Forelimb muscle (tissue), 1 donor: ENCODE results near the gene HTN3. TPM values are rescaled to one million over a fixed set of nuclear protein-coding genes. Genes with fewer than 3 reads are reported as not detected.
A peak's percentile ranks its signal among the peaks of the same experiment; 100 is the strongest.
"Not testable (repeated sequence)": the region's sequence is repeated elsewhere in the genome, so short reads cannot be mapped to it uniquely, and the experiment has no call there.

ENCODE experiments used
- DNase-seq: peaks from one replicate; pipeline ENCODE4 v3.0.0-alpha.2; 2013; ENCODE audit warnings: low read depth
- polyA plus RNA-seq: library from polyadenylated mRNA; unstranded; fragments of 120-200 nt; gene quantifications from one replicate; pipeline ENCODE4 v1.2.1, GENCODE V29; 2013; ENCODE audit not compliant: insufficient read length

The HTN3 gene
- not detected for polyA plus RNA-seq

DNA sequence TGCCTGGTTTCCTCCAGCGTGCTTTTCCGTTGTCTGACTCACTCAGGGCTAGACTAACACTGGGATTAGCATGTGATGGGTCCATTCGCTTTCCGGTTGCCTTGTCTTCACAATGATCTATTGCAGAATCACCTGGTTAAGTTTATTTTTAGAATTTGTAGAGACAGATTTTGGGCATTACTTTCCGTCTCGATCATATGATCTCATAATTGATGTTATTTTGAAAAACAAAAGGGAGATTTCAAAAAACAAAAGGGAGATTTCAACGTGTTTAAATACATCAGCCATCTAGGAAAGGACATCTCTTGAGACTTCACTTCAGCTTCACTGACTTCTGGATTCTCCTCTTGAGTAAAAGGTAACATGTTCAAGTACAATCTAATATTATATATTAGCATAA is at the start of gene HTN3:
HTN3 (plus strand) TSS at position 301 of the 400 bp plus-strand sequence. CDS start 2,282 bp downstream, outside the sequence.
- not testable (repeated sequence) for DNase-seq

DNA sequence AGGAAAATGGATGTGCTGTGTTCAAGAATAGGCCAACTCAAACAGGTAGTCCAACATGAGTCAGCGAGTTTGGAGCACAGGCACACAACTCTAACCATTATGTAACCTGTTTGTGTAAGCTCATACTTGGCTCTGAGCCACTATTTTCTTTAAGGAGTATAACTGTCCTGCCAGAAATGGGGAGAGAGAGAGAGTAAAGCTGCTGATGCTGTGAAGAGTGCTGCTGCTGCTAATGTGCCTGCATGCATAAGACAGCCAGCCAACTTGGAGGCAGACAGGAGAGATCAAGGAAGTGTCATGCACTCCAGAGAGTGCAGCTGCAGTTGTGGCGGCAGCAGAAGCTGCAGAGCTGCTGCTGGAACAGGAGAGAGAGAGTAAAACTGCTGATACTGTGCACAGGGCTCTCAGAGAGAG is 44.2 kb upstream of the HTN3 start:
- peak; percentile 62 for DNase-seq

DNA sequence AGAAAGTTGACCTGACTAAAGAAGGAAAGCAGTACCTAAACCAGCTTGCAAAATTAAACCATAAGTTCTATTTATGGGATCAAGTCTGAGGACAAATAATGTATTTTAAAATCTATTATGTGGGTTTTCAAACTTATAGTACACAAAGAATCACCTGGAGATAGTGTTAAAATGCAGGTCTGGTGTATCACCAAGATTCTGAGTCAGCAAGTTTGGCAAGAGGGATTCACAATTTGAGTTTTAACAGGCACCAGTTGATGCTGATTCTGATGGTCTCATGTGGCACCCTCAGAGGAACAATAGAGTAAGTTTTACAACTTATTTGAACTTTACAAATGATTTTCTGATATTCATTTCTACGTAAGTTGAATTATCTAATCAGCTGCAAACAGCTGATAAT is 41.6 kb upstream of the HTN3 start:
- DNase-seq = no peak

DNA sequence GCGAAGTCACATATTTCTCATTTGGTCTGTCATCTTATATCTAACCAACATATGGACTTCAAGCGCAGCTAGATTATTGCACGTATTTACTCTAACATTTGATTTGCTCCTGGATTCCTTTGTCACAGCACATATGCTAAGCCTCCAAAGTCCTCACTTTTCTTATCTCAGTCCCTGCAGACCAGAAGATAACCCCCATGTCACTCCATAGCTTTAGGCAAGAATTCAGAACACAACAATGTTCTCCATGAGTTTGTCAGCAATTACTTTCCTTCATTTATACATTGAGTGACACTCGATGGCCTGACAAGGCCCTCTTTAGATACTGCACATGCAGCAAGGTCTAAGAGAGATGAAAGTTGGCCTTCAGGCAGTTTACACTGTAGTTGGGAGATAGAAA is 37.2 kb upstream of the HTN3 start:
- DNase-seq = no peak

DNA sequence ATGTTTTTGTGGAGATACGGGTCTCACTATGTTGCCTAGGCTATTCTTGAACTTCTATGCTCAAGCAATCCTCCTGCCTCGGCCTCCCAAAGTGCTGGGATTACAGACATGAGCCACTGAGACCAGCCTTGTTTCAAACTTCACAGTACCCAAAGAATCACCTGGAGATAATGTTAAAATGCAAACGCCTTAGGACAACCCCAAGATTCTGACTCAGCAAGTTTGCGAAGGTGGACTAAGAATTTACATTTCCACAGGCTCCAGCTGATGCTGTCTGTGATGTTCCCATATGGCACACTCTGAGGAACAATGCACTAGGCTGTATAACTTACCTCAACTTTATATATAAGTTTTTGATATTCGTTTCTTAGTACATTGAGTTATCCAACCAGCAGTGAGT is 33.5 kb upstream of the HTN3 start:
- no peak for DNase-seq

DNA sequence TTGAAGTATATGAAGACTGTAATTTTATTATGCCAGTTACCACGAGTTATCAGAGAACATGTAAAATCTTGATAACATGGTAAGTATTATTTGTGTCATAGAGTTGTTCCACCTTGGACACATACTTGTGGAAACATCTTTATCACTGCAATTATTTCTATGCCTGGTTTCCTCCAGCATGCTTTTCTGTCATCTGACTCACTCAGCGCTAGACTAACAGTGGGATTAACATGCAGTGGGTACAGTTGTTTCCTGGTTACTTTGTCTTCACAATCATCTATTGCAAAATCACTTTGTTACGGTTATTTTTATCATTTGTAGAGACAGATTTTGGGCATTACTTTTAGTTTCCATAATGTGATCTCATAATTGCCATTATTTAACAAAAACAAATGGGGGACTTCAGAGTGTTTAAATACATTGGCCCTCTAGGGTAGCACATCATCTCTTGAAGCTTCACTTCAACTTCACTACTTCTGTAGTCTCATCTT is 32.7 kb upstream of the HTN3 start, which contains the start of gene STATH:
STATH (plus strand) TSS at position 441 of the 491 bp plus-strand sequence. CDS start 2,472 bp downstream, outside the sequence.
- DNase-seq = no peak

DNA sequence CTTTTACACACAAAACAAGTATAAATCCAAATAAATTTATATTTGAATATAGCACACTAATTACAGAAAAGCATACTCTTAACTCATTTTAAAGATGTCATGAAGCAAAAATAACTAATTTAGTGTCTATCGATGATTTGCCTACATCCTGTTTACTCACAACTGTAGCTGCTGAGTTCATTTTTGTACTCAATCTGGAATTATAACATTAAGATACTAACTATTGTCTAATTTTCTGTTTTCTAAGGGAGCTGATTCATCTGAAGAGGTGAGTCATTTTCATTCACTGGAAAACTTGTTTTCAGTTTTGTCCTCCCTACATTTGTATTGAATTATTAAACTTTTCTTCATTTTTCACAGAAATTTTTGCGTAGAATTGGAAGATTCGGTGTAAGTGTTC is 28.8 kb upstream of the HTN3 start:
- DNase-seq = no peak

DNA sequence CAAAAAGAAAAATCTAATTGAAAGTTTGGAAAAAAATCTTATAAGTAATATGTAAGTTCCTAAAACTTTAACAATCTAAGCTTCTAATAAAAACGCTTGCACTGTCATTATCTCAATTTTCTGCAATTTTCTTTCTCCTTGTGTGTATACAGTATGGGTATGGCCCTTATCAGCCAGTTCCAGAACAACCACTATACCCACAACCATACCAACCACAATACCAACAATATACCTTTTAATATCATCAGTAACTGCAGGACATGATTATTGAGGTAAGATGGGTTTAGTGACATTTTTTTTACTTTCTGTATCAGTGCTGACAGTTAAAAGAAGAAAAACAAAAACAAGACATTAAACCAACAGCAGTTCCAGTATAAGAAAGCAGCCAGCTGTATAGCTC is 27.5 kb upstream of the HTN3 start:
- DNase-seq = no peak

DNA sequence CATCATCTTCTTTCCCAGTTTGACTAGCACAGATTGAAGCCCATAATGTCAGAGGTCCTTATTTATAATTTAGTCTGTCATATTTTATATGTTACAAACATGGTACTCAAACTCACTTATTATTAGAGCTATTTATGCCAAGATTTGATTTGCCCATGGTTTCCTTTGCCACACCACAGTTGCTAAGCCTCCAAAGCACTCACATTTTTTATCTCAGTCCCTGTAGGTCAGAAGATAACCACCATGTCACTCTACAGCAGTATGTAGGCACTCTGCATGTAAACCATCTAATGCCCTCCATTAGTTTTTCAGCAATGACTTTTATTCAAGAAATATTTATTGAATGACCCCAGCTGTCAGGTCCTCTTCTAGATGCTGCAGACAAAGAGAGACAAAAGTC is 25.8 kb upstream of the HTN3 start:
- DNase-seq = no peak

DNA sequence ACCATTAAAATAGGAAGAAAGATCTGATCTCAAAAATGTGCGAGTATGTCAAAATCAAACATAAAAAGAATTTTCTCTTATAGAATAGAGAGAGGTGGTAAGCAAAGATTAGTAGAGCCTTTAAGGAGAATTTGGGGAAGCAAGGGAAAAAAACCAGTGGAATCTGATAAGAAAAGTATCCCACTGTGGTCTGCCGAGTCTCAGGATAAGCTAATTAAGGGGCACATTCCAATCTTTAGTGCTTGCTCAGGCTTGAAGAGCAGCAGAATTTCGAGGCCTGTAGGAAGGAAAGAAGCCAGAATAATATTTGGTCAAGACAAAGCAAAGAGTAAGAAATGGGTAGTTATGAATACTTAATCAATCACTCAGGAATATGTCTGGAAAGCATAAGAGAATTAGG is 19.5 kb upstream of the HTN3 start:
- DNase-seq = no peak

DNA sequence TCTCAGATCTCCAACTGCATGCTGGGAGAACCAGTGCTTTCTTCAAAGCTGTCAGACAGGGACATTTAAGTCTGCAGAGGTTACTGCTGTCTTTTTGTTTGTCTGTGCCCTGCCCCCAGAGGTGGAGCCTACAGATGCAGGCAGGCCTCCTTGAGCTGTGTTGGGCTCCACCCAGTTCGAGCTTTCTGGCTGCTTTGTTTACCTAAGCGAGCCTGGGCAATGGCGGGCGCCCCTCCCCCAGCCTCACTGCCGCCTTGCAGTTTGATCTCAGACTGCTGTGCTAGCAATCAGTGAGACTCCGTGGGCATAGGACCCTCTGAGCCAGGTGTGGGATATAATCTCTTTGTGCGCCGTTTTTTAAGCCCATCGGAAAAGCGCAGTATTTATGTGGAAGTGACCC is 9.3 kb upstream of the HTN3 start:
- not testable (repeated sequence) for DNase-seq

DNA sequence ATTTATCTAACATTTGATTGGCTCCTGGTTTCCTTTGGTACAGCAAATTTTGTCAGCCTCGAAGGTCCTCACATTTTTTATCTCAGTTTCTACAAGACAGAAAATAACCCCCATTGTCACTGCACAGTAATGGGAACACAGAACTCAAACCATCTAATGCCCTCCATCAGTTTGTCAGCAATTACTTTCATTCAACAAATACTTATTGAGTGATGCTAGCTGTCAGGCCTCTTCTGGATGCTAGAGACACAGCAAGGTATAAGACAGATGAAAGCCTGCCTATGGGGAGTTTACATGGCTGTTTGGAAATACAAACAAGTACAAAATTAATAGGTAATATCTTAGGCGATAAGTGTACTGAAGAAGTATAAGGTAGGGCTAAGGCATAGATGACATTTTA is 5.0 kb upstream of the HTN3 start:
- DNase-seq = no peak

DNA sequence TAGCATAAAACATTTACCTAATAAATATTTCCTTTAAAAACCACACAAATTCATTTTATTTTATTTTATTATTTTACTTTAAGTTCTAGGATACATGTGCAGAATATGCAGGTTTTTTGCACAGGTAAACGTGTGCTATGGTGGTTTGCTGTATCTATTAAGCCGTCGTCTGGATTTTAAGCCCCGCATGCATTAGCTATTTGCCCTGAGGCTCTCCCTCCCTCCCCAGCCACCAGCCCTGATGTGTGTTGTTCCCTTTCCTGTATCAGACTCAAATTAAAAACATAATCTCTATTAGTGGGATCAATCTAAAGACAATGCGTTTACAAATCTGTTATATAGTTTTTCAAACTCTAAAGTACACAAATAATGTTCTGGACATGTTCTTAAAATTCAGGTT is 1.2 kb upstream of the HTN3 start:
- no peak for DNase-seq

DNA sequence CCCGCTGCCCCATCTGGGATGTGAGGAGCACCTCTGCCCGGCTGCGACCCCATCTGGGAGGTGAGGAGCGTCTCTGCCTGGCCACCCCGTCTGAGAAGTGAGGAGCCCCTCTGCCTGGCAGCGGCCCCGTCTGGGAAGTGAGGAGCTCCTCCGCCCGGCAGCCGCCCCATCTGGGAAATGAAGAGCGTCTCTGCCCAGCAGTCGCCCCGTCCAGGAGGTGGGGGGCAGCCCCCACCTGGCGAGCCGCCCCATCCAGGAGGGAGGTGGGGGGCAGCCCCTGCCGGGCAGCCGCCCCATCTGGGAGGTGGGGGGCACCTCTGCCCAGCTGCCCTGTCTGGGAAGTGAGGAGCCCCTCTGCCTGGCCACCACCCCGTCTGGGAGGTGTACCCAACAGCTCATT is 9.3 kb downstream of the HTN3 start:
- DNase-seq = not testable (repeated sequence)

DNA sequence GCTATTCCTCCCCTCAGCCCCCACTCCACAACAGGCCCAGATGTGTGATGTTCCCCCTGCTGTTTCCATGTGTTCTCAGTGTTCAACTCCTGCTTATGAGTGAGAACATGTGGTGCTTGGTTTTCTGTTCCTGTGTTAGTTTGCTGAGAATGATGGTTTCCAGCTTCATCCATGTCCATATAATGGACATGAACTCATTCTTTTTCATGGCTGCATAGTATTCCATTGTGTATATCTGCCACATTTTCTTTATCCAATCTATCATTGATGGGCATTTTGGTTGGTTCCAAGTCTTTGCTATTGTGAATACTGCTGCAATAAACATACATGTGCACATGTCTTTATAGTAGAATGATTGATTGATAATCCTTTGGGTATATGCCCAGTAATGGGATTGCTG is 11.7 kb downstream of the HTN3 start:
- DNase-seq = not testable (repeated sequence)

DNA sequence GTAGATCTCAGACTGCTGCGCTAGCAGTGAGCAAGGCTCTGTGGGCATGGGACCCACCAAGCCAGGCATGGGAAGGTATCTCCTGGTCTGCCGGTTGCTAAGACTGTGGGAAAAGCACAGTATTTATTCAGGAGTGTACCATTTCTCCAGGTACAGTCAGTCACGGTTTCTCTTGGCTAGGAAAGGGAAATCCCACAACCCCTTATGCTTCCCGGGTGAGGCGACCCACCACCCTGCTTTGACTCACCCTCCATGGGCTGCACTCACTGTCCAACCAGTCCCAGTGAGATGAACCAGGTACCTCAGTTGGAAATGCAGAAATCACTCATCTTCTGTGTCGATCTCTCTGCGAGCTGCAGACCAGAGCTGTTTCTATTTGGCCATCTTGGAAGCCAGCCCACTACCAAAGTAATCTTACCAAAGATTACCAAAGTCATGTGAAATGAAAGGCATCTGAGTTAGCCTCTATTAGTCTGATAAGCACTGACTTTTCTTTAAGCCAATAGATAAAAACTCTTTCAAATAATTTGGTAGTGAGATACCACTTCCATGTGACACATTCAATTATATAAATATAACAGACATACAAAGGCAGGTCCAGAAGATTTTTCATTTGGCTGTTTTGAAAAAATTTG is 13.5 kb downstream of the HTN3 start:
- no peak for DNase-seq

DNA sequence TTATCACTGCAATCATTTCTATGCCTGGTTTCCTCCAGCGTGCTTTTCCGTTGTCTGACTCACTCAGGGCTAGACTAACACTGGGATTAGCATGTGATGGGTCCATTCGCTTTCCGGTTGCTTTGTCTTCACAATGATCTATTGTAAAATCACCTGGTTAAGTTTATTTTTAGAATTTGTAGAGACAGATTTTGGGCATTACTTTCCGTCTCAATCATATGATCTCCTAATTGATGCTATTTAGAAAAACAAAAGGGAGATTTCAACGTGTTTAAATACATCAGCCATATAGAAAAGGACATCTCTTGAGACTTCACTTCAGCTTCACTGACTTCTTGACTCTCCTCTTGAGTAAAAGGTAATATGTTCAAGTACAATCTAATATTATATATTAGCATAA is 21.9 kb downstream of the HTN3 start, which contains the start of gene HTN1:
HTN1 (plus strand) TSS at position 301 of the 400 bp plus-strand sequence. CDS start 2,639 bp downstream, outside the sequence.
- DNase-seq = not testable (repeated sequence)

DNA sequence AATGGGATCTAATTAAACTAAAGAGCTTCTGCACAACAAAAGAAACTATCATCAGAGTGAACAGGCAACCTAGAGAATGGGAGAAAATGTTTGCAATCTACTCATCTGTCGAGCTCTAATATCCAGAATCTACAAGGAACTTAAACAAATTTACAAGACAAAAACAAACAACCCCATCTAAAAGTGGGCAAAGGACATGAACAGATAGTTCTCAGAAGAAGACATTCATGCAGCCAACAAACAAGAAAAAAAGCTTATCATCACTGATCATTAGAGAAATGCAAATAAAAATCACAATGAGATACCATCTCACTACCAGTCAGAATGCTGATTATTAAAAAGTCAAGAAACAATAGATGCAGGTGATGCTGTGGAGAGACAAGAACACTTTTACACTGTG is 28.3 kb downstream of the HTN3 start:
- not testable (repeated sequence) for DNase-seq

DNA sequence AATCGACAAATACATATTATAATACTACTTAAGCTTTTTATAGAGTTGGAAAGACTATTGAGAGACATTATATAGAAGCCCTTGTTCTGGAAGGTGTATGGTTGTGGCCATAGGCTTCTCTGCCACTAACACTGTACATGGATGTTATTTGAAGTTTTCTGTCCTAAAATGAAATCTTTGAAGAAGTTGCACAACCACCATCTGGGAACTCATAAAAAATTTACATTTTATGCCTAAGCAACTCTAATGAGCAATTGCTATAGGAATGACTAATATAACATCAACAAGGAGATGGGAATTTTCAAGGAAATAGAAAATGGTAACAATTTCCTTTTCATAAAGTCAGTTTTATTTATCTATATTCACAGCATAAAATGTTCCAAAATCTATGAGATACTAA is 29.4 kb downstream of the HTN3 start:
- DNase-seq = no peak

DNA sequence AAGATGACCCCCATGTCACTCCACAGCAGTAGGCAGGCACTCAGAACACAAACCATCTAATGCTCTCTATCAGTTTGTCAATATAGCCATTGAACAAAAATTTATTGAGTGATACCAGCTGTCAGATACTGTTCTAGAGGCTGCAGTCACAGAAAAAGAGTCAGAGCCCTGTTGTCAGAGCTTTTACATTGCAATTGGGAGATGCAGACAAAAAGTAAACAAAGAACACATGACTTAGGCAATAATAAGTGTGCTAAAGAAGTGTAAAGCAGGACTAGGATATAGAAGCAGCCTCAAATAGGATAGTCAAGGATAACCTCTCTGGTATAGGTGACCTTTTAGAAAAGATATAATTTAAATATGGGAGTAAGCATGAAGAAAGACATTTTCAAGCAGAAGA is 30.9 kb downstream of the HTN3 start:
- no peak for DNase-seq

DNA sequence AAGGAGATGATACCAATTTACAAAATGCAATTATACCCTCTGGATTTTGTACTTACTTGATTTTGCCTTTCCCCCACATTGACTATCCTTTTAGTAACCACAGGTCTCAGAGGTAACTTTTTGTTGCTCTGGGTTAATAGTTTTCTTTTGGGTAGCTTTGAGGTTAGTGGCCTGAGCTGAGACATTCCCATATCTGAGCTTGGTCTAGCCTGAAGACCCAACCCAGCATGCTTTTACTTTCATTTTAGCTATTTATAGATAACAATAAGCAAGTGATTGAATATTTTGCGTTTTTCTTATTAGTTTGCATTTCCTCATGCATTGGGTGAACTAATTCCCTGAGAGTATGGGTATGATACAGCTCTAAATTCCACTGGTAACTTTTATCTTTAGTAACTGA is 33.7 kb downstream of the HTN3 start:
- no peak for DNase-seq

DNA sequence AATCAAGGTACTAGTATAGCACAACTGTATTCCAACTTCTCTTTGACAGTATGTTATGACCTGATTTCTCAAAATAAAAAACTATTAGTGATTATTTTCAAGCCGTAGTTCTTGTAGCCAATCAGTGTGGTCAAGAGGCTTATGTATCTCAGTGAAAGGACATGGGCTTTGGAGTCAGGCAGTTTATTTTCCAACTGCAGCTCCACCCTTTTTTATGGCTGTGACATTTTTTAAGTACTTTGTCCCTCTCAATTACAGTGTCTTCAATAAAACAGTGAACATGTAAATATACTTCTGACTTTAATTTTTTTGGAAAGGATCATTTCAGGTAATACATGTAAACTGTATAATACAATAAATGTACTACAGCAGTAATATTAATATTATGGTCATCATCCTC is 51.9 kb downstream of the HTN3 start:
- no peak for DNase-seq
